Chondrocyte (in vitro differentiated cells): Measurements from ENCODE around the gene IFNAR1. TPM values are rescaled to one million over a fixed set of nuclear protein-coding genes. Genes with fewer than 3 reads are reported as not detected.

Experiments used
- DNase-seq: peaks from one replicate; pipeline ENCODE4 v3.0.0; 2021; ENCODE audit warnings: mixed read lengths, low spot score
- H3K27ac Mint-ChIP-seq: one replicate; pipeline ENCODE4 v1.8.0; 2021; ENCODE audit warnings: mild to moderate bottlenecking, moderate library complexity, mixed read lengths; ENCODE audit not compliant: unreplicated experiment
- H3K27me3 Mint-ChIP-seq: 2 replicates; pipeline ENCODE4 v1.8.0; 2021; ENCODE audit warnings: low read depth, mixed read lengths
- H3K36me3 Mint-ChIP-seq: 2 replicates; pipeline ENCODE4 v1.8.0; 2021; ENCODE audit warnings: low read depth, mixed read lengths
- H3K4me1 Mint-ChIP-seq: 2 replicates; pipeline ENCODE4 v1.8.0; 2021; ENCODE audit warnings: low read depth, mild to moderate bottlenecking, mixed read lengths
- H3K4me3 Mint-ChIP-seq: one replicate; pipeline ENCODE4 v1.8.0; 2021; ENCODE audit warnings: mild to moderate bottlenecking, moderate library complexity, mixed read lengths; ENCODE audit not compliant: unreplicated experiment
- H3K9me3 Mint-ChIP-seq: 2 replicates; pipeline ENCODE4 v1.8.0; 2021; ENCODE audit warnings: low read depth, mixed read lengths
- total RNA-seq: library from RNA; stranded (reverse); gene quantifications from 3 replicates; pipeline ENCODE4 v1.2.1, GENCODE V29; 2021
- TF ChIP-seq, protein P1 (sequence below): fragments of 200-600 bp; sonication (generic); IDR thresholded peaks from 2 replicates; pipeline ENCODE4 v1.5.0; 2021; ENCODE audit warnings: antibody characterized with exemption, mild to moderate bottlenecking, moderate library complexity

IFNAR1 gene
- total RNA-seq, 1 donor from 2014 or later = 47.7 TPM

DNA sequence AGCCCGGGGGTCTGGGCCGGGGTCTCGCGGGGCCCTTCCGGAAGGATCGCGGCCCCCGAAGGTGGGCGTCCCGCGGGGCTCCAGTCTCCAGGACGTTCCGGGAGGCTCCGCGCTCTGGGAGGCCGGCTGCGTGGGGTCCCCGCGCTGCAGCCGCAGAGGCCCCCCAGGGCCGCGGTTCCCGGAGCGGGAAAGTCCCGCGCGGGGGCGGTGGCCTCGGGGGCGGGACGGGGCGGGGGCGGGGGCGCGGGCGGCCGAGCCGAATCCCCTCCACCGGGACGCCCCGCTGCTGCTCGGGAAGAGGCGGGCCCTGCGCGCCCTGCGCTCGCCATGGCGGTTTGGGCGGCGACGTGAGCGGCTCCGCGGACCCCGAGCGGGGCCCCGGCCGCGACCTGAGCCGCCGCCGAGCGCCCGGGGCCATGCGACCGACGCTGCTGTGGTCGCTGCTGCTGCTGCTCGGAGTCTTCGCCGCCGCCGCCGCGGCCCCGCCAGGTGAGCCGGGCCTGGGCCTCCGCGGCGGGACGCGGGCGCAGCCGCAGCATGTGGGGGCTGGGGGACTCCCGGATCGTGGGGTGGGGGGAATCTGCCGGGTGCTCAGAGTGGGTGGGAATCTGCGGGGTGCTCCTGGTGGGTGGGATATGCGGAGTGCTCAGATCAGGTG, 78.5 kb downstream of the IFNAR1 start, which contains the start of gene IFNGR2:
Gene IFNGR2, plus strand, starts transcription at position 286 of the 658 bp plus-strand sequence. Its CDS starts 131 bp downstream, at position 417.
- Mint-ChIP-seq H3K27ac (peak within 1 kb of the TSS; percentile 92), H3K9me3 (no peaks in the 10 kb centered on the region), H3K36me3 (peaks cover 2% of the 10 kb centered on the region), H3K4me1 (peaks cover 51% of the 10 kb centered on the region), H3K27me3 (no peaks in the 10 kb centered on the region), H3K4me3 (peak within 1 kb of the TSS; percentile 93)
- DNase-seq = no peak
- TF ChIP-seq, protein P1, sequence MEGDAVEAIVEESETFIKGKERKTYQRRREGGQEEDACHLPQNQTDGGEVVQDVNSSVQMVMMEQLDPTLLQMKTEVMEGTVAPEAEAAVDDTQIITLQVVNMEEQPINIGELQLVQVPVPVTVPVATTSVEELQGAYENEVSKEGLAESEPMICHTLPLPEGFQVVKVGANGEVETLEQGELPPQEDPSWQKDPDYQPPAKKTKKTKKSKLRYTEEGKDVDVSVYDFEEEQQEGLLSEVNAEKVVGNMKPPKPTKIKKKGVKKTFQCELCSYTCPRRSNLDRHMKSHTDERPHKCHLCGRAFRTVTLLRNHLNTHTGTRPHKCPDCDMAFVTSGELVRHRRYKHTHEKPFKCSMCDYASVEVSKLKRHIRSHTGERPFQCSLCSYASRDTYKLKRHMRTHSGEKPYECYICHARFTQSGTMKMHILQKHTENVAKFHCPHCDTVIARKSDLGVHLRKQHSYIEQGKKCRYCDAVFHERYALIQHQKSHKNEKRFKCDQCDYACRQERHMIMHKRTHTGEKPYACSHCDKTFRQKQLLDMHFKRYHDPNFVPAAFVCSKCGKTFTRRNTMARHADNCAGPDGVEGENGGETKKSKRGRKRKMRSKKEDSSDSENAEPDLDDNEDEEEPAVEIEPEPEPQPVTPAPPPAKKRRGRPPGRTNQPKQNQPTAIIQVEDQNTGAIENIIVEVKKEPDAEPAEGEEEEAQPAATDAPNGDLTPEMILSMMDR = no peak

DNA sequence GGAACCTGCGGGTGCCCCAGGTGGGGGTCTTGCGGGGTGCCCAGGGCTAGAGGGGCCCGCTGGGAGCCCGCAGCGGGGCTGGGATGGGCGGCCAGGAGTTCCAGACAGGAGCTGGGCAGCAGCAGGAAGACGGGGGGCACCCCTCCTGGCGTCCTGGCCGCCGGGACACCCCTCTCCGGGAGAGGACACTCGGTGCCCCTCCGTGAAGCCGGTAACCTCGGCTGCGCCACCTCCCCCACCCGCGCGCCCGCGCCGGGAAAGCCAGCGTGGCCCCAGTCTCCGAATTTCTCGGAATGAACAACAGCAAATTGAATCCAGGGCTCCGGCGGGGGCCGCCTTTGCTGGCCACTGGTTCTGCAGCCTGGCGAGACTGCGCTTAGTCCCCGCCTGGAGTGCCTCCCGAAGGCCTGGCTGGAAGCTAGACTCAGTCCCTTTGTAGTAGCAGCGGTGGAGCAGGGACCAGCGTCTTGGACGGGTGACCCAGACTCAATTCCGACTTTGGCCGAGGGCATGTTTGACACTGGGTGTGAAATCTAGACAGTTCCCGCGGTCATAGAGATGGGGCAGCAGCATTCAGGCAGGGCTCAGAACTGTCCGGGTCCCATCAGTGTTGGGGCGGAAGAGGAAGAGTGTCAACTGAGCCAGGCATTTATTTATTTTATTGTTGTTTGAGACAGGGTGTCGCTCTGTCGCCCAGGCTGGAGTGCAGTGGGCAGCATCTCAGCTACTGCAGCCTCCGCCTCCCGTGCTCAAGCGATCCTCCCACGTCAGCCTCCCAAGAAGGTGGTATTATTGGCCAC, 79.2 kb downstream of the IFNAR1 start:
- Mint-ChIP-seq H3K36me3 (peaks cover 2% of the 10 kb centered on the region), H3K27me3 (no peaks in the 10 kb centered on the region), H3K27ac (peak overlapping the region; percentile 92), H3K4me3 (peak overlapping the region; percentile 93), H3K4me1 (peaks cover 50% of the 10 kb centered on the region), H3K9me3 (no peaks in the 10 kb centered on the region)
- DNase-seq = no peak
- TF ChIP-seq, protein P1 = peak; percentile 16

DNA sequence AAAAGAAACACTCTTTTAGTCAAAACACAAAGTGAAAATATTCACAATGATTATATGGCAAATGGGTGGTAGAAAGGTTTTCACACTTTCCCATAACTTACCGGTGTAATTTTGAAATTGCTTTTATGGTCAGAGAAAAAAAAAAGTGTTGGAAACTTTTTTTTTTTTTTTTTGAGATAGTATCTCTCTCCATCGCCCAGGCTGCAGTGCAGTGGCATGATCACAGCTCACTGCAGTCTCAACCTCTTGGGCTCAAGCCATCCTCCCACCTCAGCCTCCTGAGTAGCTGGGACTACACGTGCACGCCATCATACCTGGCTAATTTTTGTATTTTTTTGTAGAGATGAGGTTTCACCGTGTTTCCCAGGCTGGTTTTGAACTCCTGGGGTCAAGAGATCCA, 81.7 kb downstream of the IFNAR1 start:
- H3K4me1 Mint-ChIP-seq = peaks cover 40% of the 10 kb centered on the region
- no peak overlapping the region for H3K4me3 Mint-ChIP-seq
- H3K36me3 Mint-ChIP-seq = peaks cover 2% of the 10 kb centered on the region
- no peak overlapping the region for H3K27ac Mint-ChIP-seq
- DNase-seq = no peak
- H3K27me3 Mint-ChIP-seq = no peaks in the 10 kb centered on the region
- no peaks in the 10 kb centered on the region for H3K9me3 Mint-ChIP-seq
- TF ChIP-seq, protein P1 = no peak

Other genes starting within 250 kb of the IFNAR1 start
- 16.5 to 19.4 TPM (median 18.6 TPM) in 3 replicates for gene IFNAR2, start 95.0 kb upstream of the IFNAR1 start, total RNA-seq
- 17.4 to 23.5 TPM (median 19.0 TPM) in 3 replicates for gene IL10RB, start 58.6 kb upstream of the IFNAR1 start, total RNA-seq
- 58.1 to 58.4 TPM (median 58.3 TPM) in 3 replicates for gene IFNGR2, start 78.4 kb downstream of the IFNAR1 start, total RNA-seq
- gene TMEM50B, start 155.0 kb downstream of the IFNAR1 start, total RNA-seq = 26.8 to 31.0 TPM (median 28.7 TPM) in 3 replicates
- 2.4 to 3.5 TPM (median 2.6 TPM) in 3 replicates for gene DNAJC28, start 166.7 kb downstream of the IFNAR1 start, total RNA-seq
- 56.4 to 69.8 TPM (median 58.2 TPM) in 3 replicates for gene GART, start 217.1 kb downstream of the IFNAR1 start, total RNA-seq
- 216 to 269 TPM (median 220 TPM) in 3 replicates for gene SON, start 218.1 kb downstream of the IFNAR1 start, total RNA-seq